Kidney epithelial cell (primary cell): Measurements from ENCODE around the gene WHRN. TPM values are rescaled to one million over a fixed set of nuclear protein-coding genes. Genes with fewer than 3 reads are reported as not detected.

Experiments
- DNase-seq: peaks from one replicate; pipeline ENCODE4 v3.0.0-alpha.2; 2010; ENCODE audit warnings: low read depth
- H3K27me3 ChIP-seq: 2 replicates; pipeline ENCODE4 v1.6.0; 2011; ENCODE audit warnings: low read length; ENCODE audit not compliant: control insufficient read depth, insufficient read depth
- H3K36me3 ChIP-seq: 2 replicates; pipeline ENCODE4 v1.5.1; 2011; ENCODE audit warnings: low read length; ENCODE audit not compliant: control insufficient read depth, insufficient read depth
- H3K4me3 ChIP-seq: 2 replicates; pipeline ENCODE4 v1.5.1; 2011; ENCODE audit warnings: low read depth, mild to moderate bottlenecking, control low read depth, low read length
- total RNA-seq: library from RNA; depleted of rRNA; stranded (reverse); fragments of >200 nt; gene quantifications from 2 replicates; pipeline ENCODE4 v1.2.3, GENCODE V29; 2015
- TF ChIP-seq, protein P1 (sequence below): IDR thresholded peaks from 2 replicates; pipeline ENCODE4 v1.5.1; 2011; ENCODE audit warnings: mild to moderate bottlenecking, moderate library complexity, low read length, control low read depth, inconsistent platforms; ENCODE audit not compliant: insufficient read depth, poor library complexity, severe bottlenecking

WHRN gene
- total RNA-seq, 1 donor from 2014 or later = 9.2 TPM

- Histone ChIP-seq H3K27me3 (no peaks in the 10 kb centered on the region), H3K4me3 (no peak overlapping the region), H3K36me3 (no peaks in the 10 kb centered on the region)
- no peak for DNase-seq
- TF ChIP-seq, protein P1, sequence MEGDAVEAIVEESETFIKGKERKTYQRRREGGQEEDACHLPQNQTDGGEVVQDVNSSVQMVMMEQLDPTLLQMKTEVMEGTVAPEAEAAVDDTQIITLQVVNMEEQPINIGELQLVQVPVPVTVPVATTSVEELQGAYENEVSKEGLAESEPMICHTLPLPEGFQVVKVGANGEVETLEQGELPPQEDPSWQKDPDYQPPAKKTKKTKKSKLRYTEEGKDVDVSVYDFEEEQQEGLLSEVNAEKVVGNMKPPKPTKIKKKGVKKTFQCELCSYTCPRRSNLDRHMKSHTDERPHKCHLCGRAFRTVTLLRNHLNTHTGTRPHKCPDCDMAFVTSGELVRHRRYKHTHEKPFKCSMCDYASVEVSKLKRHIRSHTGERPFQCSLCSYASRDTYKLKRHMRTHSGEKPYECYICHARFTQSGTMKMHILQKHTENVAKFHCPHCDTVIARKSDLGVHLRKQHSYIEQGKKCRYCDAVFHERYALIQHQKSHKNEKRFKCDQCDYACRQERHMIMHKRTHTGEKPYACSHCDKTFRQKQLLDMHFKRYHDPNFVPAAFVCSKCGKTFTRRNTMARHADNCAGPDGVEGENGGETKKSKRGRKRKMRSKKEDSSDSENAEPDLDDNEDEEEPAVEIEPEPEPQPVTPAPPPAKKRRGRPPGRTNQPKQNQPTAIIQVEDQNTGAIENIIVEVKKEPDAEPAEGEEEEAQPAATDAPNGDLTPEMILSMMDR = no peak
Measured at GRCh38 chr9:114529285-114529684, 24.0 kb upstream of the WHRN start.

- Histone ChIP-seq H3K4me3 (no peak overlapping the region), H3K27me3 (no peaks in the 10 kb centered on the region), H3K36me3 (no peaks in the 10 kb centered on the region)
- TF ChIP-seq, protein P1 = no peak
- DNase-seq = no peak
Measured at GRCh38 chr9:114526807-114527206, 21.5 kb upstream of the WHRN start.

DNA sequence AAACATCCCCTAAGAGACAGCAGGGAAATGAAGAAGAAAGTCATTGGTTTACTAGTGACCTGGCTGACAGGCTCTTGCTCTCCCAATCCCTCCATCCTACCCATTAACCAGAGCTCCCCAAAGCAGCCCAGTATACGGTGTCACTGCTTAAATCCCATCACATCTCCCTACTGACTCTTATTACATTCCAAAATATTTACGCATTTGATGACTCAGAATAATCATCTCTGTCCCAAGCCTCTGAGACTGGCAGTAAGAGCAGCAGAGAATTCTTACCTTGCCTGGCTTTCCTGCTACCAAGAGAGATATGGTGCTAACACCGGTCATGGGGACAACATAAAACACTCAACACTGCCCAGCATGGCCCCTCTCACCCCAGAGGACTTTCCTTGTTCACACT is 20.2 kb upstream of the WHRN start:
- H3K4me3 ChIP-seq = no peak overlapping the region
- no peaks in the 10 kb centered on the region for H3K27me3 ChIP-seq
- no peaks in the 10 kb centered on the region for H3K36me3 ChIP-seq
- no peak for DNase-seq
- TF ChIP-seq, protein P1 = no peak

- Histone ChIP-seq H3K4me3 (no peak overlapping the region), H3K36me3 (no peaks in the 10 kb centered on the region), H3K27me3 (no peaks in the 10 kb centered on the region)
- TF ChIP-seq, protein P1 = no peak
- DNase-seq = no peak
Measured at GRCh38 chr9:114524247-114524681, 19.0 kb upstream of the WHRN start.

DNA sequence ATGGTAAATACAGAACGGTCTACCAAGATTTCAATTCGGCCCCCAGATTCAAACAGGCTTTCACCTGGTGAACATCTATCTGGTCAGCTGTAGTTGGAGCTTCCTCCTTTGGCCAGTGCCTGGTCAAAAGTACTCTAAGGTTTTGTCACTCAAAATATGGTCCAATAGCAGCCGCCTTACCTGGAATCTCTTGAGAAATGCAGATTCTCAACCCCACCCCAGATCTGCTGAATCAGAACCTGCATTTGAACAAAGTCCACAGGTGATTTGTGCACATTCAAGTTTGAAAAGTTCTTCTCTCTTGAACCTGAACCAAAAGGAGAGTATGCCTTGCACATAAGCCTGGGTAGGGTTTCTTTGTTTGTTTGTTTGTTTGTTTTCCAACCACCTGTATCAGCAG is 17.6 kb upstream of the WHRN start:
- no peaks in the 10 kb centered on the region for H3K27me3 ChIP-seq
- DNase-seq = no peak
- TF ChIP-seq, protein P1 = no peak

GRCh38 chr9:114522286-114522685 is 17.0 kb upstream of the WHRN start:
- DNase-seq = no peak
- no peaks in the 10 kb centered on the region for H3K36me3 ChIP-seq
- H3K27me3 ChIP-seq = no peaks in the 10 kb centered on the region
- no peak overlapping the region for H3K4me3 ChIP-seq
- TF ChIP-seq, protein P1 = no peak

More for the DNA sequence above, 17.6 kb upstream of the WHRN start:
- no peaks in the 10 kb centered on the region for H3K36me3 ChIP-seq
- H3K4me3 ChIP-seq = no peak overlapping the region
